ENCODE results near the gene METTL5.

DNA sequence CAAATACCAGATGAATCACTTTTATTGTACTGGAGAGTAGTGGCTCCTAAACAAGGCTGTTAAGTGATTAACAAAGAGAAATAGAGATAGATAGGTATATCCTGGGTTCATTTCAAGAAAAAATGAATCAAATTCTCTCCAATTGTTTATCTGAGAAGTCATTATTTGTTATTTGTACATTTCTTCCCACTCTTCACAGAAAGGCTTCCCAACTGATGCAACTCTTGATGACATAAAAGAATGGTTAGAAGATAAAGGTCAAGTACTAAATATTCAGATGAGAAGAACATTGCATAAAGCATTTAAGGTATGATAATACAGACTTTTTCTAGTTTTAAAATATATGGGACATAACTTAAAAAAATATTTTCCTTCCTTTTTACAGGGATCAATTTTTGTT, 18.1 kb downstream of the METTL5 start:
- no peak for TF ChIP-seq EZH2phosphoT487 (IDR thresholded peaks at IDR 0.05; ENCODE audit: low read depth, severe bottlenecking, unreplicated experiment)
- TF ChIP-seq, protein P1, sequence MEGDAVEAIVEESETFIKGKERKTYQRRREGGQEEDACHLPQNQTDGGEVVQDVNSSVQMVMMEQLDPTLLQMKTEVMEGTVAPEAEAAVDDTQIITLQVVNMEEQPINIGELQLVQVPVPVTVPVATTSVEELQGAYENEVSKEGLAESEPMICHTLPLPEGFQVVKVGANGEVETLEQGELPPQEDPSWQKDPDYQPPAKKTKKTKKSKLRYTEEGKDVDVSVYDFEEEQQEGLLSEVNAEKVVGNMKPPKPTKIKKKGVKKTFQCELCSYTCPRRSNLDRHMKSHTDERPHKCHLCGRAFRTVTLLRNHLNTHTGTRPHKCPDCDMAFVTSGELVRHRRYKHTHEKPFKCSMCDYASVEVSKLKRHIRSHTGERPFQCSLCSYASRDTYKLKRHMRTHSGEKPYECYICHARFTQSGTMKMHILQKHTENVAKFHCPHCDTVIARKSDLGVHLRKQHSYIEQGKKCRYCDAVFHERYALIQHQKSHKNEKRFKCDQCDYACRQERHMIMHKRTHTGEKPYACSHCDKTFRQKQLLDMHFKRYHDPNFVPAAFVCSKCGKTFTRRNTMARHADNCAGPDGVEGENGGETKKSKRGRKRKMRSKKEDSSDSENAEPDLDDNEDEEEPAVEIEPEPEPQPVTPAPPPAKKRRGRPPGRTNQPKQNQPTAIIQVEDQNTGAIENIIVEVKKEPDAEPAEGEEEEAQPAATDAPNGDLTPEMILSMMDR (IDR thresholded peaks at IDR 0.05; ENCODE audit: poor library complexity) = no peak
